Measurements from ENCODE around the gene ENPP7. TPM values are rescaled to one million over a fixed set of nuclear protein-coding genes. Genes with fewer than 3 reads are reported as not detected.

Gene ENPP7
- total and polyA plus RNA-seq, 2 experiments from 2014 or later: not detected

DNA sequence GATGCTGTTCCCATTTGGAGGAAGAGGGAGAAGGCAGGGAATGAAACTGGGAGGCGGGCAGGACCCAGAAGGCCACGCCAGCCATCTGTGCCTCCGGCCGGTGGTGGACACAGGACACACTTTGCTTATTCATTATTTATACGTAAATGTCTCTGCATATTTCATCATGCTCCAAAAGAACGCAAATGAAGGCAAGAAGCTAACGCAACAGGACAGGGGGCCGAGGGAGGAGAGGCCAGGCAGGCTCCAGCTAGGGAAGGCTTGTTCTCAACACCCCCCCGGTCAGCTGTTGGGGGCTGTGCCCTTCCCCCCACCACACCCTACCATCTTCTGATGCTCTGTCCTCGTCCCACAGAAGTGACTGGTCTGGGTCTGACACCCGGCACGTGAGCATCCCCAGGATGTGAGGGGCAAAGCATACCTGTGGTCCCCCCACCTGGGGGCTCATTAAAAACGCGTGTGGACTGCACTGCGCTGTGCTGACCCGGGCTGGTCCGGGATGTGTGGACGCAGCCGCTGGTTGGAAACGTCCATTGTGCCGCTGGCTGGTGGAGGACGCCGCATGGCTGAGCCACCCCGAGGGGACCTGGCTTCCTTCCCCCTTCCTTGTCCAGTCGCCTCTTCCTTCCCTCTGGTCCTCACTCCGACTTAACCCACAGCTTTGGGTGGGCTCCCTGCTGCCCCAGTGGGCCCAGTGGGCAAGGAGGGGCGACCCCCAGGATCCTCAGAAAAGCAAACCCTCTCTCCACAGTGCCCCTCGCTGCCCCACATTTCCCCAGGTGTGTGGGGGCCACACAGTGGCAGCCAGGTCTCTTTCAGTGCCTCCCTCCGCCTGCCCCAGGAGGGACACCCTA, 46.4 kb upstream of the ENPP7 start:
- in situ Hi-C loops (cut with MboI): no loop called here
- Histone ChIP-seq H3K4me2 (ENCODE audit: unreplicated experiment) (no peak overlapping the region), H3K27me3 (replicated peaks; ENCODE audit: insufficient read depth) (peaks cover 11% of the 10 kb centered on the region), H3K9ac (no peak overlapping the region), H3K36me3 (ENCODE audit: low read depth) (no peaks in the 10 kb centered on the region), H3F3A (ENCODE audit: insufficient read depth) (no peaks in the 10 kb centered on the region), H3K27ac (no peak overlapping the region), H3K4me1 (ENCODE audit: insufficient read depth) (no peaks in the 10 kb centered on the region), H4K20me1 (ENCODE audit: insufficient read depth) (no peaks in the 10 kb centered on the region), H3K9me2 (ENCODE audit: insufficient read depth) (no peaks in the 10 kb centered on the region), H3K9me3 (ENCODE audit: low read depth) (no peaks in the 10 kb centered on the region), H2AFZ (no peak overlapping the region), H3K4me3 (no peak overlapping the region), H3K79me2 (ENCODE audit: insufficient read depth) (no peaks in the 10 kb centered on the region)
- TF ChIP-seq EZH2 (IDR thresholded peaks at IDR 0.05; ENCODE audit: insufficient read depth, poor library complexity, severe bottlenecking) (no peak), EZH2phosphoT487 (IDR thresholded peaks at IDR 0.05; ENCODE audit: insufficient read depth, low read depth) (no peak)
- DNase-seq: no peak
- 47 to 49% methylated on average over 28 to 29 of the region's 29 CpGs for WGBS, 2 experiments (ENCODE audit: low coverage in 1 of 2, low lambda C conversion rate in 2 of 2, missing lambda C conversion rate in 2 of 2)

DNA sequence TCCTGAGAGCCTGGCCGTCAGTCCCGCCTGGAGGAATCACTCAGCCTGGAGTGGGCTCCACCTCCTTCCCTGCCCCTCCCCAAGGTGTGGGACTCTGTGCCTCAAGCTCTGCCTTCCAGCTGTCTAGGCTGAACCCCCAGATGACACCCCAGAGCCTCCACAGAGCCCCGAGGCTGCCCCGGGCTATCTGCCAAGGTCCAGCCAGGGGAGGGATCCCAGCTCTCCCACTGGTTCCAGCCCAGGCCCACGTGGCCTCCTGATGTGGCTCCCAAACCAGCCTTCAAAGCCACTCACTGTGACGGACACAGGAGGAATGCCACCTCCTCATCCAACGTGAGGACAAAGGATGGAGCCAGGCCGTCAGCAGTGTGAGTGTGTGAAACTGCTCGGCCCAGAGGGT, 45.6 kb upstream of the ENPP7 start:
- in situ Hi-C loops (cut with MboI): no loop called here

DNA sequence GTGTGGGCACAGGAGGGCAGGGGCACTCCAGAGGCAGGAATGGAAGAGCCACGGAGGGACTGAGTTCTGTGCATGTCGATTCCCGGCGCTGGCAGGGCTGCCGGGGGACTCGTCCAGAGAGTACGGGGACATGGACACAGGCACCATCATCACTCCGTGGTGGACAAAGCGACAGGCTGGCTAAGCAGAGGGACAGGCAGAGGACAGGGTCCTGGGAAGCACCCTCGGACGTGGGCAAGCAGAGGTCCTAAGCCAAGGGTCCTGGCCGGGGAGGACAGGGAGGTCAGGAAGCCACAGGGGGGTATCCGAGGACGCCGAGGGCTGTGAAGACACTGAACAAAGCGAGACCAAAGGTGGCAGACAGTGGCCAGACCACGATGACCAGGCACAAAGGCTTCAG, 44.3 kb upstream of the ENPP7 start:
- WGBS, 2 experiments (ENCODE audit: low coverage in 1 of 2, low lambda C conversion rate in 2 of 2, missing lambda C conversion rate in 2 of 2): 60 to 74% methylated on average over 15 to 17 of the region's 17 CpGs

More for the DNA sequence above, 45.6 kb upstream of the ENPP7 start:
- no peaks in the 10 kb centered on the region for H3K36me3 ChIP-seq (ENCODE audit: low read depth)
- no peak overlapping the region for H3K4me3 ChIP-seq
- H3K79me2 ChIP-seq (ENCODE audit: insufficient read depth): no peaks in the 10 kb centered on the region
- H3K9ac ChIP-seq: no peak overlapping the region
- no peak overlapping the region for H3K4me2 ChIP-seq (ENCODE audit: unreplicated experiment)
- 40 to 44% methylated on average over 9 of the region's 9 CpGs for WGBS, 2 experiments (ENCODE audit: low coverage in 1 of 2, low lambda C conversion rate in 2 of 2, missing lambda C conversion rate in 2 of 2)
- no peaks in the 10 kb centered on the region for H3K4me1 ChIP-seq (ENCODE audit: insufficient read depth)
- no peaks in the 10 kb centered on the region for H3K9me3 ChIP-seq (ENCODE audit: low read depth)
- no peak for TF ChIP-seq EZH2 (IDR thresholded peaks at IDR 0.05; ENCODE audit: insufficient read depth, poor library complexity, severe bottlenecking)
- no peak for TF ChIP-seq EZH2phosphoT487 (IDR thresholded peaks at IDR 0.05; ENCODE audit: insufficient read depth, low read depth)
- no peaks in the 10 kb centered on the region for H3F3A ChIP-seq (ENCODE audit: insufficient read depth)
- DNase-seq: no peak
- no peak overlapping the region for H2AFZ ChIP-seq
- H3K9me2 ChIP-seq (ENCODE audit: insufficient read depth): no peaks in the 10 kb centered on the region
- no peaks in the 10 kb centered on the region for H4K20me1 ChIP-seq (ENCODE audit: insufficient read depth)
- peaks cover 16% of the 10 kb centered on the region for H3K27me3 ChIP-seq (replicated peaks; ENCODE audit: insufficient read depth)
- H3K27ac ChIP-seq: no peak overlapping the region

DNA sequence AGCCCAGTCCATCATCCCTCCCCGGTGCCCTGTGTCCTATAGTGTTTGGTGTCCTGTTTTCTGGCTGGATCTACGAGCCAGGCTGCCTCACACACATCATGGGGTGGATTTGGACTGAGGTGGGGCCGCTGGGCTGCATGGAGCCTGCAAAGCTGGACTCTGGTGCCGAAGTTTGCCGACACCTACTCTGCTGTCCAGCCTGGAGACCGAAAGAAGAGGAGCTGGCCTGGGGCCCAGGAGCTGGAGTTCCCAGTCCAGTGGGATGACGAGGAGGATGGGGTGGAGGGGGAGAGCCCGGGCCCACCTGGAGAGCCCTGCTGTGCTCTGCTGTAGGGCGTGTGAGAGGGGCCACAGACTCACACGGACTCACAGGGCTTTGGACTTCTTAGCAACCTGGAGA, 40.3 kb upstream of the ENPP7 start:
- peaks cover 34% of the 10 kb centered on the region for H3K27me3 ChIP-seq (replicated peaks; ENCODE audit: insufficient read depth)
- WGBS, 2 experiments (ENCODE audit: low coverage in 1 of 2, low lambda C conversion rate in 2 of 2, missing lambda C conversion rate in 2 of 2): 34 to 44% methylated on average over 10 of the region's 10 CpGs
- no peaks in the 10 kb centered on the region for H3K9me3 ChIP-seq (ENCODE audit: low read depth)
- DNase-seq: no peak
- H3K9ac ChIP-seq: no peak overlapping the region
- no peak overlapping the region for H3K27ac ChIP-seq
- H3K4me1 ChIP-seq (ENCODE audit: insufficient read depth): no peaks in the 10 kb centered on the region
- in situ Hi-C loops (cut with MboI): no loop called here
- no peaks in the 10 kb centered on the region for H4K20me1 ChIP-seq (ENCODE audit: insufficient read depth)
- H2AFZ ChIP-seq: no peak overlapping the region
- no peak overlapping the region for H3K4me3 ChIP-seq
- H3K4me2 ChIP-seq (ENCODE audit: unreplicated experiment): no peak overlapping the region
- TF ChIP-seq EZH2phosphoT487 (IDR thresholded peaks at IDR 0.05; ENCODE audit: insufficient read depth, low read depth) (no peak), EZH2 (IDR thresholded peaks at IDR 0.05; ENCODE audit: insufficient read depth, poor library complexity, severe bottlenecking) (no peak)
- no peaks in the 10 kb centered on the region for H3K36me3 ChIP-seq (ENCODE audit: low read depth)
- H3K9me2 ChIP-seq (ENCODE audit: insufficient read depth): no peaks in the 10 kb centered on the region
- H3F3A ChIP-seq (ENCODE audit: insufficient read depth): no peaks in the 10 kb centered on the region
- H3K79me2 ChIP-seq (ENCODE audit: insufficient read depth): no peaks in the 10 kb centered on the region

More for the DNA sequence above, 44.3 kb upstream of the ENPP7 start:
- no peak for TF ChIP-seq EZH2 (IDR thresholded peaks at IDR 0.05; ENCODE audit: insufficient read depth, poor library complexity, severe bottlenecking)
- TF ChIP-seq EZH2phosphoT487 (IDR thresholded peaks at IDR 0.05; ENCODE audit: insufficient read depth, low read depth): no peak
- Histone ChIP-seq H4K20me1 (ENCODE audit: insufficient read depth) (no peaks in the 10 kb centered on the region), H3K27me3 (replicated peaks; ENCODE audit: insufficient read depth) (peaks cover 20% of the 10 kb centered on the region), H3K9me2 (ENCODE audit: insufficient read depth) (no peaks in the 10 kb centered on the region), H2AFZ (no peak overlapping the region), H3K4me2 (ENCODE audit: unreplicated experiment) (no peak overlapping the region), H3F3A (ENCODE audit: insufficient read depth) (no peaks in the 10 kb centered on the region), H3K9ac (no peak overlapping the region), H3K4me3 (no peak overlapping the region), H3K79me2 (ENCODE audit: insufficient read depth) (no peaks in the 10 kb centered on the region), H3K27ac (no peak overlapping the region), H3K36me3 (ENCODE audit: low read depth) (no peaks in the 10 kb centered on the region), H3K9me3 (ENCODE audit: low read depth) (no peaks in the 10 kb centered on the region), H3K4me1 (ENCODE audit: insufficient read depth) (no peaks in the 10 kb centered on the region)
- DNase-seq: no peak
- in situ Hi-C loops (cut with MboI): no loop called here
